ENCODE results near the gene IKBKE.

IKBKE gene

GRCh38 chr1:206503591-206504362, 33.5 kb downstream of the IKBKE start (continued):
- TF ChIP-seq ZFHX2 (tag by site-specific recombination; conservative IDR thresholded peaks at IDR 0.05) = peak; percentile 76
- TF ChIP-seq KLF1 (tag by site-specific recombination; IDR thresholded peaks at IDR 0.05) = peak; percentile 26
- TF ChIP-seq ZNF114 (tag by site-specific recombination; IDR thresholded peaks at IDR 0.05) = no peak
- no peak for TF ChIP-seq ZNF169 (tag by site-specific recombination; IDR thresholded peaks at IDR 0.05)

- CTCF ChIA-PET = interaction anchor here (0.6 to 1.3 kb wide), 5 partner anchors 14 to 207 kb away, joined by 3 to 6 read pairs (median 4); no protein-coding TSS in a partner anchor
- H3K4me3 ChIP-seq (ENCODE audit: low read depth, low read length) = no peak overlapping the region
- H3K4me1 ChIP-seq (ENCODE audit: control insufficient read depth, insufficient read depth, low read length) = no peaks in the 10 kb centered on the region
- no peak overlapping the region for H3K27ac ChIP-seq (ENCODE audit: extremely low read depth, low read depth, low read length)
- no peaks in the 10 kb centered on the region for H3K36me3 ChIP-seq (ENCODE audit: control insufficient read depth in 2 of 2, insufficient read depth in 1 of 2, low read length in 2 of 2)
- no peaks in the 10 kb centered on the region for H3K9me3 ChIP-seq (ENCODE audit: control insufficient read depth, insufficient read depth, low read depth, low read length)
- POLR2A ChIA-PET = no interaction called here
- TF ChIP-seq MZF1 (tag by site-specific recombination; IDR thresholded peaks at IDR 0.05; ENCODE audit: borderline replicate concordance) = no peak
- TF ChIP-seq ZNF175 (tag by site-specific recombination; IDR thresholded peaks at IDR 0.05) = no peak
- no peak for TF ChIP-seq ZNF549 (tag by site-specific recombination; IDR thresholded peaks at IDR 0.05)
- TF ChIP-seq ZNF292 (tag by site-specific recombination; IDR thresholded peaks at IDR 0.05; ENCODE audit: borderline replicate concordance, low read depth) = no peak
- no peak for TF ChIP-seq ZNF18 (tag by site-specific recombination; IDR thresholded peaks at IDR 0.05)
- TF ChIP-seq REPIN1 (tag by site-specific recombination; IDR thresholded peaks at IDR 0.05; ENCODE audit: low read depth) = no peak
- TF ChIP-seq ZSCAN4 (tag by site-specific recombination; IDR thresholded peaks at IDR 0.05) = peak; percentile 56; the same call in 1 of the 2 replicates
- 0 out of 2 replicates have a peak, but pooled peaks have one; percentile 6 for TF ChIP-seq ZSCAN16 (tag by site-specific recombination; IDR thresholded peaks at IDR 0.05)
- TF ChIP-seq ZFHX2 (tag by site-specific recombination; conservative IDR thresholded peaks at IDR 0.05) = peak; percentile 26
- TF ChIP-seq PRDM1 (tag by site-specific recombination; IDR thresholded peaks at IDR 0.05) = no peak
- TF ChIP-seq EGR2 (tag by site-specific recombination; IDR thresholded peaks at IDR 0.05; ENCODE audit: low read depth) = peak; percentile 27; the same call in 1 of the 2 replicates
Measured at GRCh38 chr1:206504363-206504713, 34.1 kb downstream of the IKBKE start.

- no peak for TF ChIP-seq ZNF175 (tag by site-specific recombination; IDR thresholded peaks at IDR 0.05)
- TF ChIP-seq ZNF223 (tag by site-specific recombination; IDR thresholded peaks at IDR 0.05) = no peak
- TF ChIP-seq ZNF112 (tag by site-specific recombination; IDR thresholded peaks at IDR 0.05) = no peak
- TF ChIP-seq ZNF596 (tag by site-specific recombination; IDR thresholded peaks at IDR 0.05) = no peak
- TF ChIP-seq ZNF302 (tag by site-specific recombination; IDR thresholded peaks at IDR 0.05; ENCODE audit: low read depth) = no peak
- no peak for TF ChIP-seq ZNF580 (tag by site-specific recombination; IDR thresholded peaks at IDR 0.05)
- H3K4me3 ChIP-seq (ENCODE audit: low read depth, low read length) = no peak overlapping the region
- no peaks in the 10 kb centered on the region for H3K36me3 ChIP-seq (ENCODE audit: control insufficient read depth in 2 of 2, insufficient read depth in 1 of 2, low read length in 2 of 2)
- ChIA-PET CTCF (interaction anchor here (0.7 to 2.0 kb wide), 13 partner anchors 9 to 400 kb away, joined by 3 to 6 read pairs (median 4); no protein-coding TSS in a partner anchor), POLR2A (no interaction called here)
- no peak overlapping the region for H3K27ac ChIP-seq (ENCODE audit: extremely low read depth, low read depth, low read length)
- no peaks in the 10 kb centered on the region for H3K4me1 ChIP-seq (ENCODE audit: control insufficient read depth, insufficient read depth, low read length)
- no peaks in the 10 kb centered on the region for H3K9me3 ChIP-seq (ENCODE audit: control insufficient read depth, insufficient read depth, low read depth, low read length)
Measured at GRCh38 chr1:206505702-206506355, 35.6 kb downstream of the IKBKE start.
